Measurements from ENCODE around the gene RSPH4A.
"Not testable (repeated sequence)": the region's sequence is repeated elsewhere in the genome, so short reads cannot be mapped to it uniquely, and the experiment has no call there.

Gene RSPH4A

GRCh38 chr6:116629563-116629981 is 13.3 kb downstream of the RSPH4A start:
- DNase-seq (ENCODE audit: low read depth), result no peak

- DNase-seq (ENCODE audit: low read depth), result no peak
Observed at GRCh38 chr6:116631379-116631990, 15.2 kb downstream of the RSPH4A start.

- DNase-seq (ENCODE audit: low read depth), result peak; percentile 32
Observed at GRCh38 chr6:116633685-116634084, 17.4 kb downstream of the RSPH4A start.

- DNase-seq (ENCODE audit: low read depth), result no peak
Observed at GRCh38 chr6:116648156-116648555, 31.9 kb downstream of the RSPH4A start.

GRCh38 chr6:116649129-116649528 is 32.9 kb downstream of the RSPH4A start:
- no peak for DNase-seq (ENCODE audit: low read depth)

GRCh38 chr6:116651916-116652315 is 35.6 kb downstream of the RSPH4A start:
- no peak for DNase-seq (ENCODE audit: low read depth)

- no peak for DNase-seq (ENCODE audit: low read depth)
Observed at GRCh38 chr6:116661594-116661993, 45.3 kb downstream of the RSPH4A start.

GRCh38 chr6:116662202-116662601 is 45.9 kb downstream of the RSPH4A start:
- DNase-seq (ENCODE audit: low read depth), result no peak

- no peak for DNase-seq (ENCODE audit: low read depth)
Observed at GRCh38 chr6:116663308-116663707, 47.0 kb downstream of the RSPH4A start.

GRCh38 chr6:116664169-116664568 is 47.9 kb downstream of the RSPH4A start:
- not testable (repeated sequence) for DNase-seq (ENCODE audit: low read depth)

- DNase-seq (ENCODE audit: low read depth), result no peak
Observed at GRCh38 chr6:116665464-116665863, 49.2 kb downstream of the RSPH4A start.

GRCh38 chr6:116666869-116667268 is 50.6 kb downstream of the RSPH4A start:
- DNase-seq (ENCODE audit: low read depth), result no peak

GRCh38 chr6:116667623-116668022 is 51.3 kb downstream of the RSPH4A start:
- DNase-seq (ENCODE audit: low read depth), result no peak

GRCh38 chr6:116672306-116672705 is 56.0 kb downstream of the RSPH4A start:
- DNase-seq (ENCODE audit: low read depth), result peak; percentile 24

- no peak for DNase-seq (ENCODE audit: low read depth)
Observed at GRCh38 chr6:116676021-116676420, 59.7 kb downstream of the RSPH4A start.

GRCh38 chr6:116680880-116681672 is 64.8 kb downstream of the RSPH4A start, which contains the start of gene KPNA5:
KPNA5 (plus strand) TSS chr6:116681211; CDS start chr6:116681335, 124 bp downstream.
- DNase-seq (ENCODE audit: low read depth), result peak; percentile 94

GRCh38 chr6:116682334-116682712 is 66.0 kb downstream of the RSPH4A start:
- DNase-seq (ENCODE audit: low read depth), result peak; percentile 44

Measured in ELR (cell line).